Panc1 (cell line): Measurements from ENCODE around the gene WIPF2.

ENCODE experiments used
- CTCF ChIP-seq: fragments of 450-650 bp; IDR thresholded peaks from 2 replicates; pipeline ENCODE4 v1.5.1; 2017; ENCODE audit warnings: mild to moderate bottlenecking
- POLR2AphosphoS5 ChIP-seq: IDR thresholded peaks from 2 replicates; pipeline ENCODE4 v1.6.1; 2012; ENCODE audit warnings: mild to moderate bottlenecking, low read depth, low read length, moderate library complexity
- SIN3A ChIP-seq: IDR thresholded peaks from 2 replicates; pipeline ENCODE4 v1.6.1; 2012; ENCODE audit warnings: low read depth, mild to moderate bottlenecking, low read length, moderate library complexity, borderline replicate concordance; ENCODE audit not compliant: insufficient read depth
- TCF7L2 ChIP-seq: IDR thresholded peaks from 2 replicates; pipeline ENCODE4 v1.6.1; 2011; ENCODE audit warnings: mild to moderate bottlenecking, low read depth, low read length, inconsistent platforms

GRCh38 chr17:40268141-40268712 lies 49.1 kb downstream of the WIPF2 start:
- TF ChIP-seq CTCF = no peak
- TF ChIP-seq POLR2AphosphoS5 = no peak
- TF ChIP-seq TCF7L2 = no peak
- TF ChIP-seq SIN3A = no peak
